Stimulated activated CD8-positive, alpha-beta memory T cell treated with anti-CD3 and anti-CD28 coated beads, Interleukin-15, amount 100 ng/mL, for 4 hours (primary cell): ENCODE results near the gene TNFRSF1B.

Experiments used
- DNase-seq, 2 donors: peaks; one replicate each; pipeline ENCODE4 v3.0.0-alpha.2; 2020; ENCODE audit warnings: low read depth in 2 of 2

The TNFRSF1B gene

DNA sequence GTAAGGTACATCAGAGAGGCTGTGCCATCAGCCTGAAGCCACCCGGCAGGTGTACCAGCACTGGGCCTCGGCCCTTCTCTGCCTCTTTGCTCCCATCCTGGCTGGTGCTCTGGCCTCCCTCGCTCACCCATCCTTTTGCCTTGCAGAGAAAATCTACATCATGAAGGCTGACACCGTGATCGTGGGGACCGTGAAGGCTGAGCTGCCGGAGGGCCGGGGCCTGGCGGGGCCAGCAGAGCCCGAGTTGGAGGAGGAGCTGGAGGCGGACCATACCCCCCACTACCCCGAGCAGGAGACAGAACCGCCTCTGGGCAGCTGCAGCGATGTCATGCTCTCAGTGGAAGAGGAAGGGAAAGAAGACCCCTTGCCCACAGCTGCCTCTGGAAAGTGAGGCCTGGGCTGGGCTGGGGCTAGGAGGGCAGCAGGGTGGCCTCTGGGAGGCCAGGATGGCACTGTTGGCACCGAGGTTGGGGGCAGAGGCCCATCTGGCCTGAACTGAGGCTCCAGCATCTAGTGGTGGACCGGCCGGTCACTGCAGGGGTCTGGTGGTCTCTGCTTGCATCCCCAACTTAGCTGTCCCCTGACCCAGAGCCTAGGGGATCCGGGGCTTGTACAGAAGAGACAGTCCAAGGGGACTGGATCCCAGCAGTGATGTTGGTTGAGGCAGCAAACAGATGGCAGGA, 24.5 kb upstream of the TNFRSF1B start:
- no peak for DNase-seq

DNA sequence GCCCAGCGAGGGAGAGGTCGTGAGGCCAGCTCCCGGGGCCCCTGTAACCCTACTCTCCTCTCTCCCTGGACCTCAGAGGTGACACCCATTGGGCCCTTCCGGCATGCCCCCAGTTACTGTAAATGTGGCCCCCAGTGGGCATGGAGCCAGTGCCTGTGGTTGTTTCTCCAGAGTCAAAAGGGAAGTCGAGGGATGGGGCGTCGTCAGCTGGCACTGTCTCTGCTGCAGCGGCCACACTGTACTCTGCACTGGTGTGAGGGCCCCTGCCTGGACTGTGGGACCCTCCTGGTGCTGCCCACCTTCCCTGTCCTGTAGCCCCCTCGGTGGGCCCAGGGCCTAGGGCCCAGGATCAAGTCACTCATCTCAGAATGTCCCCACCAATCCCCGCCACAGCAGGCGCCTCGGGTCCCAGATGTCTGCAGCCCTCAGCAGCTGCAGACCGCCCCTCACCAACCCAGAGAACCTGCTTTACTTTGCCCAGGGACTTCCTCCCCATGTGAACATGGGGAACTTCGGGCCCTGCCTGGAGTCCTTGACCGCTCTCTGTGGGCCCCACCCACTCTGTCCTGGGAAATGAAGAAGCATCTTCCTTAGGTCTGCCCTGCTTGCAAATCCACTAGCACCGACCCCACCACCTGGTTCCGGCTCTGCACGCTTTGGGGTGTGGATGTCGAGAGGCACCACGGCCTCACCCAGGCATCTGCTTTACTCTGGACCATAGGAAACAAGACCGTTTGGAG, 23.7 kb upstream of the TNFRSF1B start:
- no peak for DNase-seq

DNA sequence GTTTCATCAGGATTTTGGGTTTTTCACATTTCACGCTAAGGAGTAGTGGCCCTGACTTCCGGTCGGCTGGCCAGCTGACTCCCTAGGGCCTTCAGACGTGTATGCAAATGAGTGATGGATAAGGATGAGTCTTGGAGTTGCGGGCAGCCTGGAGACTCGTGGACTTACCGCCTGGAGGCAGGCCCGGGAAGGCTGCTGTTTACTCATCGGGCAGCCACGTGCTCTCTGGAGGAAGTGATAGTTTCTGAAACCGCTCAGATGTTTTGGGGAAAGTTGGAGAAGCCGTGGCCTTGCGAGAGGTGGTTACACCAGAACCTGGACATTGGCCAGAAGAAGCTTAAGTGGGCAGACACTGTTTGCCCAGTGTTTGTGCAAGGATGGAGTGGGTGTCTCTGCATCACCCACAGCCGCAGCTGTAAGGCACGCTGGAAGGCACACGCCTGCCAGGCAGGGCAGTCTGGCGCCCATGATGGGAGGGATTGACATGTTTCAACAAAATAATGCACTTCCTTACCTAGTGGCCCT, 23.1 kb upstream of the TNFRSF1B start:
- no peak for DNase-seq

DNA sequence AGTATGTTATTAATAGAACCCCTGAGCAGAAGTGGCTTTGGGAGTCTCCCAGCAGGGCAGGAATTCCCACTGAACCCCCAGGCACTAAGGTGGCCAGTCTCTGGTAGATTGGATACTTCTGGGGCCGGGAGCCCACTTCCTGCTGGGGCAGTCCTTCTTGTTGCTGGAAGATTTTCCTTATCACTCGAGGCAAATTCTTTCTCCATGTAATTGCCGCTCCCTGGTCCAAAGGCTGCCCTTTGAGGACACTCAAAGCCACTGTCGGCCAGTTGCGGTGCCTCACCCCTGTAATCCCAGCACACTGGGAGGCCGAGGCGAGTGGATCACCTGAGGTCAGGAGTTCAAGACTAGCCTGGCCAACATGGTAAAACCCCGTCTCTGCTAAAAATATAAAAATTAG, 22.6 kb upstream of the TNFRSF1B start:
- DNase-seq = no peak

DNA sequence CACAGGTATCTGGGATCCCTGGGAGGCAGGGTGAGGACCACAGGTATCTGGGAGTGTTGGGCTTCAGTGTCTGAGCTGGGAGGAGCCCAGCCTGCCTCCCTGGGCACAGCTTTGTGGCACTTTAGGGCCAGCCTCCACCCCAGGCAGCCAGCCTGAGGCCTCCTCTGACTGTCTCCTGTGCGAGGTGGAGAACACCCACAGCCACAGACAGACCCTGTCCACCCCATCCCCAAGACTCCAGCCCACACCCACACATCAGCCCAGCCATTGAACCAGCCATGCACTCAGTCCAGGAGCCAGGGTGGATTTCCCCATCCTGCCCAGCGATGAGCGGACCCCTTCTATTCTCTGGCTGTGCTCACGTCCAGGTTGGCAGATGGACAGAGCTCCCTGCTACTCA, 21.8 kb upstream of the TNFRSF1B start:
- no peak for DNase-seq

DNA sequence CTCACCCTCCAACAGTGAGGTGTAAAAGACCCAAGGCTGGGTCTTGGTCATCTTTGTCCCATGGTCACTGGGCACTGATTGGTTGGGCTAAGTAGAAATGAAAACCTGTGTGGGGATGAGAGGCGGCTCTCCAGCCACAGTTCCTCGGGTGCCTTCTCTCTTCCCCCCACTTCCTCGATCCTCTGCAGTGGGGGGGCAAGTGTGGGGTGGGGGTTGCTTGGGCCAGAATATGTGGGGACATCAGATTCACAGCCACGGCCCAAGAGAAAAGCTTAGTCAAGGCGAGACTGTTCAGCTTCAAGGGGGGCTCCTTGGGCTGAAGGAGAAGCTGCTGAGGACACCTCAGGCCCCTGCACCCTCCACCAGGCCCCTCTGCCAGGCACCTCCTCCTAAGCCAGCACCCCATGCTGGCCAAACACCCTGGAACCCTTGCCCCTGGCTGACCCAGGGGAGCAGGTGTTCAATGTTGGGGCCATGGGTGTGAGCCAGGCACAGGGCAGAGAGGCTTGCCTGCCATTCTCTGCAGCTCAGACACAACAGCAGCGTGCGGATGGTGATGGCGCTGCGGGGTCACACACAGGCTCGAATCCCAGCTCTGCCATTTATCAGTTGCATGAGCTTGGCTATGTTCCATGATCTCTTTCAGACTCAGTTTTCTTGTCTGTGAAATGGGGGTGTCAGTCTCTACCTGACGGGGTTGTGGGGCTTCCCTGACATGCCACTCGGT, 21.0 kb upstream of the TNFRSF1B start:
- no peak for DNase-seq

- no peak for DNase-seq
Observed at GRCh38 chr1:12146343-12147112, 20.3 kb upstream of the TNFRSF1B start.

DNA sequence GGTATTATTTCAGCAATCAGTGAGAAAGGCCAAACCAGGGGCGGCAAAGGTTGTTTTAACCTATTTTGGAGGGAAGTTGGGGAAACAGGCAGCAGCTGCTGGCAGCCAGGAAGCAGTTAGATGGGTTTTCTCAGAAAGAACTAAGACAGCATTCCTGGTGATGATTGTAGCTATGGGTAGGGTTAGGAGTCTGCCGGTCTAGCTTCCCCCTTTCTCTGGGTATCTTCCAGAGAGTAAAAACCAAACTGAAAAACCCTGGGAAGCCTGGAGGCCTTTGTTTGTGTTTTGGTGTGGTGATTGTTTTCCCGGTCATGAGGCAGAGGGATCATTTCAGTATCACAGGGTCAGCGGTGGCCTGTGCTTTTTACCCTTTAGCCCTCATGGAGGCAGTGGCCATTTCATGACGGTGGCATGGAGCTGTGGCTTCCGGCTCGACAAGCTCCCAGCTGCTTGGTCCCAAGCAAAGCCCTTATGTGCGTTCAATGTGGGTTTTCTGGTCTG, 19.5 kb upstream of the TNFRSF1B start:
- DNase-seq = no peak

- no peak for DNase-seq
Observed at GRCh38 chr1:12148160-12148957, 18.4 kb upstream of the TNFRSF1B start.

DNA sequence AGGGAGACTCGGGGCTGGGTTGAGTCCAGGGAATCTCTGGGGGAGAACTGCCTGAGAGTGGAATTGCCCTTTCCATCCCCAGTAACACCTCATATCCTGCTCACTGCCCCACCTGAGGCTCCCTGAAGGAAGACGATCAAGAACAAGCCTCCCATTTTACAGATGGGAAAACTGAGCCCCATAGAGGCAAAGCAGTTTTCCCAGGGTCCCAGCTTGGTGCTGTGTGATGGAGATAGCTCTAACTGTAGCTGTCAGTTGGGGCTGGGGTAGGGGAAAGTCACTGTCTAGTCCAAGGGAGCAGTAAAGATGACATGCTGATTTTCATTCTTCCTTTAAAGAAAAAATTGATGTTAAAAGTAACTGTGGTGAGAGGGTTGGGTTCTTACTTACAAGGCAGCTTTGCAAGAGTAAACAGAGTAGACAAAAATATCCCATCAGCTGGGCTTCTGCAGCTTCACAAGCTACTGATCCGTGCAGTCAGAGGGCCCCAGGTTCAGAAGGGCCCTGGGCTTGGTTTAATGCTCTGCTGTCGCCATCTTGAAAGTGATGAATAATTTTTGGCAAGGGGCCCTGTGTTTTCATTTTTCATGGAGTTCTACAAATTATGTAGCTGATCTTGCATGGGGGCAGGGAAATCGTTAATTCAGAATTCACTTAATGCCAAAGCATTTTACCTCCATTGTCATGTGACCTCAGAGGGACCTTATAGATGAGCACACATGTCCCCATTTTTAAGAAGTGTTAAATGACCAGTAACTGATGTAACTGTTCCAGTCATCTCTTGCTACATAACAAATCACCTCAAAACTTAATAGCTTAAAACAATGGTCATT, 17.6 kb upstream of the TNFRSF1B start:
- no peak for DNase-seq

- DNase-seq = no peak
Observed at GRCh38 chr1:12149791-12150175, 17.0 kb upstream of the TNFRSF1B start.

DNA sequence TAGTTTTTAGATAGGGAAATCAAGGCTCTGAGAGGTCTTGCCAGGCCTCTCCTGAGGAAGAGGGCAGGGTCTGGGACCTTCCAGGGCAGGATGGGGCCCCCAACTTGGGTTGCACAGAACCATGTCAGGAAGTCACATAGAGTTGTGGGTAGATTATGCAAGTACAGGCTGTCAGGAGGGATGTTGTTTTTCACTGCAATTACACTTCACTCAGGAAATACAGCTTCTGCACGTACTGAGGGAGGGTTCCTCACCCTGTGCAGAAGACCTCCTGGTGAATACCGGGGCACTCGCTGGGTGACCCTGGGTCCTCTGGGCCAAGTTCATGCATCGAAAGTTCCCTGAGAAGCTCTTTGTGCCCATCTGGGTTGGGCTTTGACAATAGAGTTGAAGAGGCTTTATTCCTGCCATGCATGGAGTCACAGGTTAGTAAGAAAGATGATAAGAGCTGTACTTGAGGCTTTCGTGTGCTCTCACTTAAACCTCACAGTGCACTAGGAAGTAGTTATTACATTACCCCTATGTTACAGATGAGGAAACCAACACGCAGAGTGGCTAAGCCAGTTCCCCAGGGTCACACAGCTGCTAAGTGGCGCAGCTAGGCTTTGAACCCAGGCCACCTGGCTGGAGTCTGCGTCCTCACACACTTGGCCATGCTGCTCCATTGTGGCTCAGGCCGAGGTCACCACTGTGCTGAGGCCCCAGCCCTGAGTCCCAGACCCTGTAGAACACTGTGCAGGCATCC, 16.2 kb upstream of the TNFRSF1B start:
- DNase-seq = no peak

DNA sequence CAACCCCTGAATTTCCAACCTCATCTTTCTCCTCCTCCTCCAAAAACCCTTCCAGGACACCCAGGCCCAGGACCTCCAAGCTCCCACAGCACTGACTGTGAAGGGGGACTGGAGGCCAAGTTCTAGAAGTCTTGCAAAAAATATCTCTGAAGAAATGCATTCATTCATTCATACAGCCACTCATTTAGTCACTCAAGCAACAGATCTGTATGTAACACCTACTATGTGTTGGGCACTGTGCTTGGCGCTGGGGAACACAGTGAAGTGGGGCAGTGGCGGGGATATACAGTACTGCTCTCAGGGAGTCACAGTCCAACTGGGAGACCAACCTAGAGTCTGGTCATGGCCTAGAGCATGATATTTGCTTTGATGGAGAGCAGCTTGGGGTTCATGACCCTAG, 15.3 kb upstream of the TNFRSF1B start:
- no peak for DNase-seq

- no peak for DNase-seq
Observed at GRCh38 chr1:12152113-12152891, 14.5 kb upstream of the TNFRSF1B start.

GRCh38 chr1:12153181-12153785, 13.5 kb upstream of the TNFRSF1B start:
- no peak for DNase-seq

DNA sequence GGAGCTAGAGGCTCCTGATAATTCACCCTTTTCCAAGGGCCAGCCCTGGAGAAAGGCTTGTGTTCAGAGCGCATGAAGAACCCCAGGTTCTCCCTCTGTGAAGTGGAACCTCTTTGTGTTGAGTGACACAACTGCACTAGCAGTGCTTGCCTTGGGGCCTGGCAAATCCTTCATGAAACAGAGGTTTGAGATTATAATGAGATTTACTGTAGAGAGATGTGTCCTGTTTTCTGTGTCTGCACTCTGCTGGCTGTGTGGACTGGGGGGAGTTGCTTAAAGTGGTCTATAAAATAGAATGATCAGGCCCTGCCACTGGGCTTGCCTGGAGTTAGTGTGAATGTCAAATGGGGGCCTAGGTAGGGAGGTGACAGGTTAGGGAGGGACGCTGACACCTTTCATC, 11.5 kb upstream of the TNFRSF1B start:
- DNase-seq = no peak

DNA sequence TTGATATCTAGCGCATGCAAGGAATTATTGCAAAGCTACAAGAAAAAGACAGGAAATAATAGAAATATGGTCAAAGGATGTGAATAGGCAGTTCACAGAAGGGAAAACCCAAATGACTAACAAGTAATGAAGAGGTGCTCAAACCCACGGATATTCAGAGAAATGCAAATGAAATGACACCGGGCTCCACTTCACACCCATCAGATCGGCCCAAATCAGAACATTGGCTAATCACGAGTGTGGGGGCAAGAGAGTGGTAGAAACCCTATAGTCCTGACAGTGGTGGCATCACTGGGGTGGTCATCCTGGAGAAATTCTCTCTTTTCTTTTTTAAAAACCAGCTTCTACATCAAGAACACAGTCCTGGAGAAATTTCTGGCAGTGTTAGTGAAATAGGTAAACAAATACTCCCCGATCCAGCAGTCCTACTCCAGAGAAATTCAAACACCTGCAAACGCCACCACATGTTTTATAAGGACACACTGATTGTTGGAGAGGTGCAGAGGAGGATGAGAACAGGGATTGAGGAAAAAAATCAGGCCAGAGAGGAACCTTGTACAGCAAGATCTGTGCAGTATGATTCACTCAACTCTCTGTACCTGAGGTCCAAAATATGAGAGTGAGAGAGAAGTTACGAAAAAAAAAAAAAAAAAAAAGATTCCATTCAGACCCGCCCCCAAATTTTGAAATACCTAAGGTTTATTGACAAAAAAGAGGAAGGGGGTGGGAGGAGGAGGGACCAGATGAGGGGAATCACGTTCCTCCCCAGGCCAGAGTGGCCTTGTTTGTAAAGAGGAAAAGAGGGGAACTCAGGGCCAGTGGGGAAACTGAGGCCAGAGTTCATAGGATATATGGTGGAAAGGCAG, 9.2 kb upstream of the TNFRSF1B start:
- DNase-seq = no peak
